Posterior vena cava (tissue), 2 donors: ENCODE measurements around the gene NOP10. TPM values are rescaled to one million over a fixed set of nuclear protein-coding genes. Genes with fewer than 3 reads are reported as not detected.

Experiments
- DNase-seq: peaks from one replicate; pipeline ENCODE4 v3.0.0-alpha.2; 2020; ENCODE audit warnings: low spot score
- intact Hi-C, 2 donors: fragments of 100-400 bp; cut with DNase I; formaldehyde crosslinking; loops; one replicate each; pipeline versions ENCODE4 v1.14.1 to v1.14.2; 2022 to 2023
- total RNA-seq, 2 donors: library from RNA; stranded (reverse); fragmentation: NEBNext Ultra II Directional; extraction: Animal tissue kit (Norgen Biotek cat#: 25700); gene quantifications; one replicate each; pipeline ENCODE4 v1.2.1, GENCODE V29; 2021
- donor health status: DM: yes; HTN: yes; CAD: no.
- donor health status: DM: yes; HTN: yes; CAD: no.

The NOP10 gene
- total RNA-seq, 2 donors from 2014 or later = 91.5 to 113 TPM

DNA sequence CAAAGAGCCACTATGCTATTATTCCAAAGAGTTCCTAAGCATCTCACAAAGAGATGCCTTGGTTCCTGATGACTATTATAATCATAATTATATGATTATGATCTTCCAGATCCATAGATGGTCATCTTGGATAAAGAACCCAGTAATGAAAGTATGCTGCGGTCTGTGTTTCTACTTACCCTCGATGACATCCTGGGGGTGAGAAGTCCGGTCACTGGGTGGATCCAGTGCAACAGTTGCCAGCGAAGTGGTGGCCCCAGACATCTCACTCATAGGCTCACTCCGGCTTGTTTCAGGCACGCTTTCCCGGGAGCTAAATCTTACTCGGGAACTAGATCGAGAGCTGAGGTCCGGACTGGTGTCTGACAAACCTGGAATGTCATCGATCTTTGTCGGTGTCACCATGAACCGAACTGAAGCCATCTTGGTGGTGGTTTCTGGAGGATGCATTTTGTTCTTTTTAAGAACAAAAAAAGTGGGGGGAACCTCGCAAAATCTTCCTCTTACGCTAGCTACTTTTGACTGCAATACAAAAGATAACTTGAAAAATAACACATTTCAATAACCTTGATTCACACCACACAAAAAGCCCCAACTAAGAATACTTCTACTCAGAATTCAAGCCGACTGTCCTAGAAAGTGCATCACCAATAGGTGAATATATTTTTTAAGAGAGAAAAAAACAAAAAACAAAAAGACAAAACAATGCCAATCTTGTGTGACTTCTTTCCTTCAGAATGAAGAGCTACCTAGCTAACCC is 6.5 kb downstream of the NOP10 start:
- DNase-seq = no peak
- intact Hi-C loops = no loop called here

- intact Hi-C loops = no loop called here
- no peak for DNase-seq
Measured at GRCh38 chr15:34335176-34336032, 7.5 kb downstream of the NOP10 start.

DNA sequence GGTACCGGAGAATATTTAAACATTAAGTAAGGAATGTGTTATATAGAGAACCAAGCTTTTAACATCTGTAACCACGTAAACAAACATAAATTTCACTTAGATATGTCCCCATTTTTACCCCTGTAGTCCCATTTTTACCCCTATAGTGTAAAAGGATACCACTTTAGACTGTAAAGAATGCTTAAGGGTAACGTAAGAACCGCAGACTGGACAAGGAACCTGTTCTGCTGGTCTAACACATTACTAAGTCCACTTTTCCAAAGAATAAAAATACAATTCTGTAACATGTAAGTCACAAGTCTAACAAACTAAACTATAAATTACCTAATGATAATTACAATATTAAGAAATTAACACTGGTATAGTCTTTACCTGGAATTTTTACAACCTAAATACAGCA is 8.3 kb downstream of the NOP10 start:
- no peak for DNase-seq
- intact Hi-C loops = no loop called here

- intact Hi-C loops = no loop called here
- DNase-seq = no peak
Measured at GRCh38 chr15:34332553-34333120, 10.3 kb downstream of the NOP10 start.

DNA sequence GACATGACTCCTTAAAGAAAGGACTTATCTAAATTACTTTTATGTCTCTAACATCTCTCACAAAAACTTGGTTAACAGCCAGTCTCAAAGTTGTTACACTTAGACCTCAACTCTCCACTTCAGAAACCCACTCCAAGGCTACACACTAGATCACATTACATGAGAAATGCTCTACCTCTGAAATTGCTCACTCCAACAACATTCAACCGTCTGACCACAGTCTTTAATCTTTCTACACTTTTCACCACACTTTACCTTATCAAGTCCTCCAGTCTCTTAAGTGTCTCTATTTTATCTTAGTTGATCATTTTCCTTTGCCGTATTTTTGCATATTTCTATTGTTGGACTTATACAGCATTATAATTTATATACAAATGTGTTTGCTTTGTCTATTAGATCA is 11.1 kb downstream of the NOP10 start:
- no peak for DNase-seq
- intact Hi-C loops = no loop called here

DNA sequence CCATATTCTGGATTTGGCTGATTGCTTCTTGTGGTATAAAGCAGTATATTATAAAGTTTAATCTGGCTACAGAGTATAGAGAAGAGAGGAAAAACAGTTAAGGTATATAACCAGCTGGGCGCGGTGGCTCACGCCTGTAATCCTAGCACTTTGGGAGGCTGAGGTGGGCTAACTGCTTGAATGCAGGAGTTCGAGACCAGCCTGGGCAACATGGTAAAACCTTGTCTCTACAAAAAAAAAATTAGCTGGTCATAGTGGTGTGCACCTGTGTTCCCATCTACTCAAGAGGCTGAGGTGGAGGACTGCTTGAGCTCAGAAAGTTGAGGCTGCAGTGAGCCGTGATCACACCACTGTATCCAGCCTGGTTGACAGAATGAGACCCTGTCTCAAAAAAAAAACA is 12.7 kb downstream of the NOP10 start:
- intact Hi-C loops = no loop called here
- no peak for DNase-seq

- intact Hi-C loops = no loop called here
- DNase-seq = no peak
Measured at GRCh38 chr15:34329006-34329405, 13.9 kb downstream of the NOP10 start.

GRCh38 chr15:34327906-34328305 is 15.0 kb downstream of the NOP10 start:
- intact Hi-C loops = no loop called here
- no peak for DNase-seq

- intact Hi-C loops = no loop called here
- DNase-seq = no peak
Measured at GRCh38 chr15:34325368-34325767, 17.6 kb downstream of the NOP10 start.

- DNase-seq = no peak
- intact Hi-C loops = no loop called here
Measured at GRCh38 chr15:34324933-34325332, 18.0 kb downstream of the NOP10 start.

- intact Hi-C loops = no loop called here
- no peak for DNase-seq
Measured at GRCh38 chr15:34323217-34323616, 19.7 kb downstream of the NOP10 start.

- intact Hi-C loops = no loop called here
- DNase-seq = no peak
Measured at GRCh38 chr15:34318277-34319079, 24.5 kb downstream of the NOP10 start.

GRCh38 chr15:34314491-34315490 is 28.1 kb downstream of the NOP10 start:
- no peak for DNase-seq
- intact Hi-C loops = no loop called here

- intact Hi-C loops = no loop called here
- DNase-seq = no peak
Measured at GRCh38 chr15:34311563-34311962, 31.4 kb downstream of the NOP10 start.

DNA sequence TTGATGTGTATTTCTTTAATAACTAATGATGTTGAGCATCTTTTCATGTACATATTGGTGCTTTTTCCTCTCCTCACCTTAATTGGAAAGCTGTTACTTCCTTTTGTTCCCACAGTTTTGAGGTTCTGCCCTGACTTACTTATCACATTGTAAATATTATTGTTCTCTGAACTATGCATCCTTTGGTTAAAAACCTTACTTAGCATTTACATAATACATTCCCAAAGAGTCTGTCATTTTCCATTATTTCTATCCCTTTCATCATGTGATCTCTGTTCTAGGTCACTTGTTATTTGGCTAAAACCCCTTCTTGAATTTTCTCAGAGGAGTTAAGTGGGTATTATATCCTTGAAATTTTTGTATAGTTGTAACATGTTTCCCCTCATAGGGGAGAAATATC is 38.3 kb downstream of the NOP10 start:
- DNase-seq = no peak
- intact Hi-C loops = no loop called here

DNA sequence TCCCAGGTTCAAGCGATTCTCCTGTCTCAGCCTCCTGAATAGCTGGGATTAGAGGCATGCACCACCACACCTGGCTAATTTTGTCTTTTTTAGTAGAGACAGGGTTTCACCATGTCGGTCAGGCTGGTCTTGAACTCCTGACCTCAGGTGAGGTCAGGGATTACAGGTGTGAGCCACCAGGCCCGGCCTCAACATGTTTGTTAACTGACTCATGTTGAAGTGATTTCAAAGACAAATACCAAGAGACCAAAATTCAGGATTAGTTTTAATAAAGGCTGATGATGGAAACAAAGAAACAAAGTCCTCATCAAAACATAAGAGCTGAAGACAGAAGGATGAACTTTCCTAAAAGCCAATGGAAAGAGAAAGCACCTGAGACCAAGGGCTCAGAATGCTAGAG is 41.9 kb downstream of the NOP10 start:
- intact Hi-C loops = no loop called here
- no peak for DNase-seq

DNA sequence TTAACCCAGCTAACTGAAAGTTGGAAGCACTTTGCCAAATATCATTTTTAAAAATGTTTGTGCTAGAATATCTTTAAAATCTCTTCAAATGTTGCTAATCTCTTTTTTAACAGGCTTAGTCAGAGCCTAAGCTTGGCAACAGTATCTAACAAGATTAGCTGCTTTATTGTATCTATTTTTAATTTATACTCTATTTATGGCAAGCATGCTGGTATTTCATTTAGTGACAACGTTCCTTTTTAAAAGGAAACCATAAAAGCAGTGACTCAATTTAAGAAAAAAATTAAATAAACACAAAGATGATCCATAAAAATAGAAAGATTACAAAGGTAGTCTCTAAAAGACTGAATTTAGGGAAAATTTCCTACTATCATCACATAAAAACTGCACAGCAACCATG is 45.9 kb downstream of the NOP10 start:
- intact Hi-C loops = no loop called here
- no peak for DNase-seq

DNA sequence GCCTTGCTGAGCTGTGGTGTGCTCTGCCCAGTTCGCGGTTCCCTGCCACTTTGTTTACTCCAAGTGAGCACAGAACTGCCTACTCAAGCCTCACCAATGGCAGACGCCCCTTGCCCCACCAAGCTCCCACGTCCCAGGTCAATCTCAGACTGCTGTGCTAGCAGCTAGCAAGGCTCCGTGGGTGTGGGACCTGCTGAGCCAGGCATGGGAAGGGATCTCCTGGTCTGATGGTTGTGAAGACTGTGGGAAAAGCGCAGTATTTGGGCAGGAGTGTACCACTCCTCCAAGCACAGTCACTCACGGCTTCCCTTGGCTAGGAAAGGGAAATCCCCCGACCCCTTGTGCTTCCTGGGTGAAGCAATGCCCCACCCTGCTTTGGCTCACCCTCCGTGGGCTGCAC is 50.3 kb downstream of the NOP10 start:
- intact Hi-C loops = no loop called here
- DNase-seq = no peak
